BJ (cell line): ENCODE measurements around the gene C19orf25. TPM values are rescaled to one million over a fixed set of nuclear protein-coding genes. Genes with fewer than 3 reads are reported as not detected.
A peak's percentile ranks its signal among the peaks of the same experiment; 100 is the strongest.
"Not testable (repeated sequence)": the region's sequence is repeated elsewhere in the genome, so short reads cannot be mapped to it uniquely, and the experiment has no call there.

Experiments
- CTCF ChIA-PET: fragments of 350-600 bp; formaldehyde crosslinking; extraction: SDS; loops from one replicate; lab custom pipeline; 2021; ENCODE audit warnings: antibody characterized with exemption, inconsistent platforms; lab: Yijun Ruan, JAX
- POLR2A ChIA-PET: fragments of 300-600 bp; sonication (Branson Sonifier 250); formaldehyde crosslinking; extraction: SDS; loops from one replicate; lab custom pipeline; 2021; ENCODE audit warnings: antibody characterized with exemption; lab: Charles Lee
- DNase-seq: peaks from one replicate; pipeline ENCODE4 v3.0.0-alpha.2; 2011; ENCODE audit warnings: low read depth
- H3K27me3 ChIP-seq: 2 replicates; pipeline ENCODE4 v1.6.0; 2011; ENCODE audit warnings: low read length; ENCODE audit not compliant: control insufficient read depth, insufficient read depth
- H3K36me3 ChIP-seq: 2 replicates; pipeline ENCODE4 v1.5.1; 2011; ENCODE audit warnings: low read length; ENCODE audit not compliant: control insufficient read depth, insufficient read depth
- H3K4me3 ChIP-seq: 2 replicates; pipeline ENCODE4 v1.5.1; 2011; ENCODE audit warnings: low read depth, mild to moderate bottlenecking, control low read depth, low read length
- polyA plus RNA-seq: library from polyadenylated mRNA; depleted of rRNA; stranded (reverse); fragments of >200 nt; gene quantifications from 2 replicates; pipeline ENCODE4 v1.2.3, GENCODE V29; 2011
- TF ChIP-seq, protein P1 (sequence below): IDR thresholded peaks from 2 replicates; pipeline ENCODE4 v1.5.1; 2011; ENCODE audit warnings: low read depth, mild to moderate bottlenecking, control low read depth, inconsistent platforms, low read length, moderate library complexity; ENCODE audit not compliant: insufficient read depth

C19orf25 gene
- polyA plus RNA-seq, 1 experiment = 32.6 TPM

DNA sequence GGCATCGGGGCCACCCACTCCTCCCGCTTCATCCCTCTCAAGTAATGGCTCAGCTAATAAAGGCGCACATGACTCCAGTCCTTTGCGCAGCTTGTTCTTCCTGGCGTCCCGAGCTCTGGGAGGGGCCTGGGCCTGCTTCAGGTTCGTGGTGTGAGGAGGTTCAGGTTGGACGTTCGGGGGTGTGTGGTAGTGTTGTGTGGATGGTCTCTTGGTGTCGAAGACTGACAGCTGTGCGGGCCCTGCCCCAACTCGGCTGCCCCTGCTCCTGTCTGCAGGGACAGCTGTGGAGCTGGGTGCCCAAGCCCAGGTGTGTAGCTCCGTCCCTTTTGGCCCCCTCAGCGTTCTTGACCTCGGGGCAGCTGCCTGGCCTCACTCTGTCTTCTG is 38.6 kb downstream of the C19orf25 start:
- H3K27me3 ChIP-seq = no peaks in the 10 kb centered on the region
- H3K4me3 ChIP-seq = no peak overlapping the region
- no peak for DNase-seq
- CTCF ChIA-PET = no interaction called here
- peaks cover 26% of the 10 kb centered on the region for H3K36me3 ChIP-seq
- TF ChIP-seq, protein P1, sequence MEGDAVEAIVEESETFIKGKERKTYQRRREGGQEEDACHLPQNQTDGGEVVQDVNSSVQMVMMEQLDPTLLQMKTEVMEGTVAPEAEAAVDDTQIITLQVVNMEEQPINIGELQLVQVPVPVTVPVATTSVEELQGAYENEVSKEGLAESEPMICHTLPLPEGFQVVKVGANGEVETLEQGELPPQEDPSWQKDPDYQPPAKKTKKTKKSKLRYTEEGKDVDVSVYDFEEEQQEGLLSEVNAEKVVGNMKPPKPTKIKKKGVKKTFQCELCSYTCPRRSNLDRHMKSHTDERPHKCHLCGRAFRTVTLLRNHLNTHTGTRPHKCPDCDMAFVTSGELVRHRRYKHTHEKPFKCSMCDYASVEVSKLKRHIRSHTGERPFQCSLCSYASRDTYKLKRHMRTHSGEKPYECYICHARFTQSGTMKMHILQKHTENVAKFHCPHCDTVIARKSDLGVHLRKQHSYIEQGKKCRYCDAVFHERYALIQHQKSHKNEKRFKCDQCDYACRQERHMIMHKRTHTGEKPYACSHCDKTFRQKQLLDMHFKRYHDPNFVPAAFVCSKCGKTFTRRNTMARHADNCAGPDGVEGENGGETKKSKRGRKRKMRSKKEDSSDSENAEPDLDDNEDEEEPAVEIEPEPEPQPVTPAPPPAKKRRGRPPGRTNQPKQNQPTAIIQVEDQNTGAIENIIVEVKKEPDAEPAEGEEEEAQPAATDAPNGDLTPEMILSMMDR = no peak
- POLR2A ChIA-PET = no interaction called here

DNA sequence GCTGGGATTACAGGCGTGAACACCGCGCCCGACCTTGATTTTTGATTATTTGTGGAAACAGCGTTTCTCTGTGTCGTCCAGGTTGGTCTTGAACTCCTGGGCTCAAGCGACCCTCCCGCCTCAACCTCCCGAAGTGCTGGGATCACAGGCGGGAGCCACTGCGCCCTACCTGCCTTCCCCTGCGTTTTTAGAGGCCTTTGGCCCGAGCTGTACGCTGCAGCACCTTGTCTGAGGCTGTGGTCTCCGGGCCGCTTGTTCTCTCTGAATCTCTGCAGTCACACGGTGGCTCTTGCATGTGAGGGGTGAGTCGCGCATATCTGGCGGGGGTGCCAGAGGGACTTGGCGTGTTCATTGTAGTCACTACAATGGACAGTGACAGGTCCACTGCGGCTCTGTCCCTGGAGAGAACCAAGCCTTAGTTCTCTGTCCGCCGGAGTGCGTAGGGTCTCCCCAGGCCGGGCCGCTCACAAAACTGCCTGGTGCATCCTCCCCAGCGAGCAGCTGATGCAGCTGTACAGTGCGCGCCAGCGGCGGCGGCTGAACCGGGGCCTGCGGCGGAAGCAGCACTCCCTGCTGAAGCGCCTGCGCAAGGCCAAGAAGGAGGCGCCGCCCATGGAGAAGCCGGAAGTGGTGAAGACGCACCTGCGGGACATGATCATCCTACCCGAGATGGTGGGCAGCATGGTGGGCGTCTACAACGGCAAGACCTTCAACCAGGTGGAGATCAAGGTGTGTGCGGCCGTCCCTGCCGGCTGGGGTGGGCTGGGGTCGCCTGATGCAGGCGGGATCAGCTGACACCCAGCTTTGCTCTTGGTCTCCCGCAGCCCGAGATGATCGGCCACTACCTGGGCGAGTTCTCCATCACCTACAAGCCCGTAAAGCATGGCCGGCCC is 39.2 kb downstream of the C19orf25 start:
- CTCF ChIA-PET, H3K27me3 ChIP-seq, POLR2A ChIA-PET, DNase-seq: not testable (repeated sequence)
- peak overlapping the region; percentile 87 for H3K4me3 ChIP-seq
- peaks cover 27% of the 10 kb centered on the region for H3K36me3 ChIP-seq

DNA sequence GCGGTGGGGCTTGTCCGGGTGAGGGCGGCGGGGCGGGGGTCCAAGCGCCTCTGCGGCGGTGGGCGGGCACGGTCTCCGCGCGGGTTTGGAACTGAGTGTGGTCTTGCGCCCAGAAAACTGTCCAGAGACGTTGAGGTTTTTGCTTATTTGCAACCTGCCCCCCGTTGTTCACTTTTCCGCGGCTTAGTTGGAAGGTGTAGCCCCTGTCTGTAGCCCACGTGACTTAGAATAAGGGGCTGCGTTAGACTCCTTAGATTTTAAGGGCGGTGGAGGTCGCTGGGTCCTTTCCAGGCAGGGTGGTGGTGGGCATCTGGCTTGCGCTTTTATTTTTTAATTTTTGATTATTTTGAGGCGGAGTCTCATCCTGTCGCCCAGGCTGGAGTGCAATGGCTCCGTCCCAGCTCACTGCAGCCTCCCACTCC is 40.1 kb downstream of the C19orf25 start:
- ChIA-PET CTCF (no interaction called here), POLR2A (no interaction called here)
- Histone ChIP-seq H3K27me3 (no peaks in the 10 kb centered on the region), H3K36me3 (peaks cover 33% of the 10 kb centered on the region), H3K4me3 (peak overlapping the region; percentile 87)
- TF ChIP-seq, protein P1 = no peak
- no peak for DNase-seq

DNA sequence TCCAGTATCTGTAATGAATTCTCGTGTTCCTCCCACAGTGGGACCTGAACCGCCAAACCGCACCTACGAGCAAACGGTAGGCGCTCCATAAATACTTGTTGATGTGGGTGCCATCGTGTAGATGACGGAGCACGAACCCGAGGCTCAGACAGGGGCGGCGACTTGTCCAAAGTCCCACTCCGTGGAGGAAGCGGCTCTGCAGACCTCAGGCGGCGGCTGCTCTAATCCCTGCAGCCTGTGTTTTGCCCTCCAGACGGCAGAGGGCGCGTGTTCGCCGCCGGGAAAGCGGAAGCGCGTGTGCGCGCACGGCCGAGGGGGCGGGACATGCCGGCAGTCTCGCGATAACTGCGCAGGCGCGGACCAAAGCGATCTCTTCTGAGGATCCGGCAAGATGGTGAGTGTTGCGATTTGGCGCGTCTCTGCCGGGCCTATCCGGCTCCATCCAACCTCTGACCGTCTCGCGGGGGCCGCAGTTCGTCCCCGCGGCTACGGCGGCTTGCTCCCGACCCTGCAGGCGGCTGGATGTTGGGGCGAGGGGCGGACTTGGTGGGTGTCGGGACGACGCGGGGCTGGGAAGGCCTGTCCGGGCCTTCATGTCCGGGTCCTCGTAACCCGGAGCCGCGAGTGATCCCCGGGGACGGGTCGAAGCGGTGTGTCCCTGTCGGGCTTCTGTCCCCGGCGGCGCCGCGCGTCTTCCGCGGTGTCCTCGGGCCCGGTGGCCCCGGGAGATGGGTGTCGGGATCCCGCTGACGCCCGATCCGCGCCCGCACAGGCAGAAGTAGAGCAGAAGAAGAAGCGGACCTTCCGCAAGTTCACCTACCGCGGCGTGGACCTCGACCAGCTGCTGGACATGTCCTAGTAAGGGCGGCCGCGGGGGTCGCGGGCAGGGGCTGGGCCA is 40.7 kb downstream of the C19orf25 start, which contains the start of gene RPS15:
RPS15 (plus strand) TSS at position 362 of the 898 bp plus-strand sequence; CDS start at position 392, 30 bp downstream.
- no peaks in the 10 kb centered on the region for H3K27me3 ChIP-seq
- DNase-seq = peak; percentile 72
- H3K36me3 ChIP-seq = peaks cover 40% of the 10 kb centered on the region
- ChIA-PET POLR2A (no interaction called here), CTCF (interaction anchor here (0.9 to 1.8 kb wide), 5 partner anchors 11 to 56 kb away, joined by 4 to 8 read pairs (median 6); no protein-coding TSS in a partner anchor)
- peak within 1 kb of the TSS; percentile 87 for H3K4me3 ChIP-seq
- TF ChIP-seq, protein P1 = peak; percentile 95

DNA sequence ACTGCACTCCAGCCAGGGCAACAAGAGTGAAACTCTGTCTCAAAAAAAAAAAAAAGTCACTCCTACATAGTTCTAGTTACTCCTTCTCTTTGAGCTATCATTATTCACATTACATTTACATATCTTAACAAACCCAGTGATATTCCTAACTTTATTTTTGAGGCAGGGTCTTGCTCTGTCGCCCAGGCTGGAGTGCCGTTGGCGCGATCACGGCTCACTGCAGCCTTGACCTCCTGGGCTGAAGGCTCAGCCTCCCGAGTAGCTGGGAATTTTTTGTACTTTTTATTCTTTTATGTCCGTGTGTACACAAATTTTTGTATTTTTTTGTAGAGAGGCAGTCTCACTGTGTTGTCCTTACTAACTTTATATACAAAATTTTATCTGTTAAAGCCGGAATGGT is 41.4 kb downstream of the C19orf25 start:
- ChIA-PET CTCF (interaction anchor here (0.9 to 1.8 kb wide), 6 partner anchors 10 to 55 kb away, joined by 4 to 8 read pairs (median 6); no protein-coding TSS in a partner anchor), POLR2A (no interaction called here)
- TF ChIP-seq, protein P1 = no peak
- Histone ChIP-seq H3K4me3 (no peak overlapping the region), H3K36me3 (peaks cover 46% of the 10 kb centered on the region), H3K27me3 (no peaks in the 10 kb centered on the region)
- no peak for DNase-seq
